Mesendoderm (in vitro differentiated cells): ENCODE results near the gene WDR18.

Experiments
- DNase-seq: peaks from one replicate; pipeline ENCODE4 v3.0.0; 2013
- H2AK5ac ChIP-seq: 2 replicates; pipeline ENCODE4 v1.6.1; 2013; ENCODE audit warnings: low read length, inconsistent platforms
- H2BK120ac ChIP-seq: 2 replicates; pipeline ENCODE4 v1.6.1; 2013; ENCODE audit warnings: low read depth, mild to moderate bottlenecking, low read length, moderate library complexity, mixed read lengths
- H2BK15ac ChIP-seq: replicated peaks from 2 replicates; pipeline ENCODE4 v1.6.1; 2013; ENCODE audit warnings: low read depth, mild to moderate bottlenecking, moderate library complexity
- H2BK5ac ChIP-seq: 2 replicates; pipeline ENCODE4 v1.6.1; 2013; ENCODE audit warnings: low read length, inconsistent platforms
- H3K18ac ChIP-seq: 2 replicates; pipeline ENCODE4 v1.6.1; 2013; ENCODE audit warnings: mild to moderate bottlenecking, low read length, mixed read lengths
- H3K23ac ChIP-seq: one replicate; pipeline ENCODE4 v1.6.1; 2013; ENCODE audit warnings: low read length
- H3K27ac ChIP-seq: 2 replicates; pipeline ENCODE4 v1.5.1; 2013; ENCODE audit warnings: low read depth, mild to moderate bottlenecking, inconsistent platforms, low read length, moderate library complexity
- H3K27me3 ChIP-seq: 2 replicates; pipeline ENCODE4 v1.6.1; 2013; ENCODE audit warnings: low read length, control low read depth, mild to moderate bottlenecking, inconsistent platforms; ENCODE audit not compliant: insufficient read depth, poor library complexity
- H3K36me3 ChIP-seq: 2 replicates; pipeline ENCODE4 v1.6.1; 2013; ENCODE audit warnings: low read length, inconsistent platforms; ENCODE audit not compliant: control insufficient read depth, insufficient read depth
- H3K4ac ChIP-seq: one replicate; pipeline ENCODE4 v1.6.1; 2013; ENCODE audit warnings: low read depth, mild to moderate bottlenecking, low read length, moderate library complexity
- H3K4me1 ChIP-seq: 2 replicates; pipeline ENCODE4 v1.6.1; 2013; ENCODE audit warnings: low read depth, low read length, inconsistent platforms; ENCODE audit not compliant: control insufficient read depth
- H3K4me2 ChIP-seq: 2 replicates; pipeline ENCODE4 v1.6.1; 2013; ENCODE audit warnings: low read length
- H3K4me3 ChIP-seq: 2 replicates; pipeline ENCODE4 v1.5.1; 2013; ENCODE audit warnings: mild to moderate bottlenecking, low read length
- H3K56ac ChIP-seq: one replicate; pipeline ENCODE4 v1.6.1; 2013; ENCODE audit warnings: low read length
- H3K79me1 ChIP-seq: 2 replicates; pipeline ENCODE4 v1.6.1; 2013; ENCODE audit warnings: low read length, inconsistent platforms
- H3K79me2 ChIP-seq: 2 replicates; pipeline ENCODE4 v1.6.1; 2013; ENCODE audit warnings: mild to moderate bottlenecking, low read length; ENCODE audit not compliant: control insufficient read depth, insufficient read depth
- H3K9ac ChIP-seq: 2 replicates; pipeline ENCODE4 v1.6.1; 2013; ENCODE audit warnings: low read length, inconsistent platforms
- H4K5ac ChIP-seq: one replicate; pipeline ENCODE4 v1.6.1; 2013; ENCODE audit warnings: low read length
- H4K8ac ChIP-seq: one replicate; pipeline ENCODE4 v1.6.1; 2013; ENCODE audit warnings: low read depth, mild to moderate bottlenecking, control low read depth, low read length, moderate library complexity
- WGBS: extraction: QIAGEN DNeasy Blood & Tissue Kit; methylation state at CpG from one replicate; pipeline ENCODE4 v1.1.7; 2013; ENCODE audit warnings: low lambda C conversion rate, missing lambda C conversion rate; ENCODE audit not compliant: insufficient coverage; ENCODE audit errors: extremely low coverage; 5-methylcytosine and 5-hydroxymethylcytosine counted together

The WDR18 gene

DNA sequence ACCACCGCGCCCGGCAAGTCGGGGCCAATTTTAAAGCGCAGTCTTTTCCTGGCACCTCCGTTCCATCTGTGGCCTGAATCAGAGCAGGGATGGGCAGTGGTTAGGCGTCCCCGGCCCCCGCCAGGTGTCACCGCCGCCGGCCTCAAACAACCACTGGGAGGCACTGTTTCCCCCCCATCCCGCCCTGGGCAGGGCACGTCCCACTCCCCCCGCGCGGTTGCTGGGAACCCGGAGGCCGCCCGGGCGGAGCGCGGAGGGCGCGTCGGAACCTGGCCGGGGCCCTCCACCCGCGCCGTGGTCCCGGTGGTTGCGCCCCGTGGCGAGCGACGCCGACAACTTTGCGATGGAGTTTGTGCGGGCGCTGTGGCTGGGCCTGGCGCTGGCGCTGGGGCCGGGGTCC is 15.9 kb downstream of the WDR18 start, which contains the start of gene GRIN3B:
Gene GRIN3B, plus strand, starts transcription at position 325 of the 400 bp plus-strand sequence. Its CDS starts 19 bp downstream, at position 344.
- H3K23ac ChIP-seq = no peak within 1 kb of the TSS
- no peaks in the 10 kb centered on the region for H3K4me1 ChIP-seq
- no peak within 1 kb of the TSS for H3K4me3 ChIP-seq
- peak within 1 kb of the TSS; percentile 52 for H3K4me2 ChIP-seq
- no peak within 1 kb of the TSS for H2BK15ac ChIP-seq
- H3K9ac ChIP-seq = peak within 1 kb of the TSS; percentile 44
- H3K18ac ChIP-seq = no peak within 1 kb of the TSS
- no peak within 1 kb of the TSS for H4K5ac ChIP-seq
- no peaks in the 10 kb centered on the region for H3K36me3 ChIP-seq
- H3K56ac ChIP-seq = peak within 1 kb of the TSS; percentile 56
- H3K79me1 ChIP-seq = no peaks in the 10 kb centered on the region
- H2BK120ac ChIP-seq = no peak within 1 kb of the TSS
- no peak within 1 kb of the TSS for H2BK5ac ChIP-seq
- WGBS = no CpG with 5 or more reads among the region's 43 CpGs
- DNase-seq = peak; percentile 69
- no peak within 1 kb of the TSS for H4K8ac ChIP-seq
- H3K27ac ChIP-seq = no peak within 1 kb of the TSS
- H3K79me2 ChIP-seq = no peaks in the 10 kb centered on the region
- H2AK5ac ChIP-seq = no peak within 1 kb of the TSS
- H3K4ac ChIP-seq = no peak within 1 kb of the TSS
- H3K27me3 ChIP-seq = peaks cover 5% of the 10 kb centered on the region

DNA sequence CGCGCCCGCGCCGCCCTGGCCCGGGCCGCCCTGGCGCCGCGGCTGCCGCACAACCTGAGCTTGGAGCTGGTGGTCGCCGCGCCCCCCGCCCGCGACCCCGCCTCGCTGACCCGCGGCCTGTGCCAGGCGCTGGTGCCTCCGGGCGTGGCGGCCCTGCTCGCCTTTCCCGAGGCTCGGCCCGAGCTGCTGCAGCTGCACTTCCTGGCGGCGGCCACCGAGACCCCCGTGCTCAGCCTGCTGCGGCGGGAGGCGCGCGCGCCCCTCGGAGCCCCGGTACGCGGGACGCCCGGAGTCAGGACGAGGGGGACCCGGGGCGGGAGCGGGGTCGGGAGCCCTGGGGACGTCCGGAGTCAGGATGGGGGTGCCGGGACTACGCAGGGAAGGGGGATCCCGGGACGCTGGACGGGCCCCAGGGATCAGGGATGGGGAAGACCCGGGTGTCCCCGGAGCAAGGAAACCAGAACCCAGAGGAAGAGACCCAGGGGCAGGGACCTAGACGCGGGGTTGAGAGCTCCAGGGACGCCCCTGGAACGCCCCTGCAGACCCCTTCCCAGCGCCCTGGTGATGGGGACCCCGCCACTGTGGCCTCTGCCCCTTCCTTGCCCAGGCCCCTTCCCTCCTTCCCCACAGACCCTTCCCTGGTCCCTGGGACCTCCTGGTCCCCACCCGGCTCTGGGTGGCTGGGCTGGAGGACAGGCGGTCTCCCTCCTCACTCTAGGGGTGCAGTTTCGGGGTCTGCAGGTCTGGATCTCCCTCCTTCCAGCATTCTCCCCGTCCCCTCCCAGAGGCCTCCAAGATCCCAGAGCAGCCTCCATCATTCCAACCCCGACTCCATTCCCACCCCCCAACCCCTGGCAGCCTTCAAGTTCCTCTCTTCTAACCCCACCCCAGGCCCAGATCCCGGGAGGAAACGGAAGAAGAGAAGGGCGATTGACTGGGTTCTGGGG is 16.7 kb downstream of the WDR18 start:
- H4K8ac ChIP-seq = no peak overlapping the region
- no peak for DNase-seq
- no CpG with 5 or more reads among the region's 73 CpGs for WGBS
- H3K79me1 ChIP-seq = no peaks in the 10 kb centered on the region
- peak overlapping the region; percentile 49 for H3K56ac ChIP-seq
- no peak overlapping the region for H3K18ac ChIP-seq
- H3K4me2 ChIP-seq = no peak overlapping the region
- no peak overlapping the region for H2BK5ac ChIP-seq
- no peak overlapping the region for H3K4me3 ChIP-seq
- H3K27ac ChIP-seq = no peak overlapping the region
- H2BK120ac ChIP-seq = no peak overlapping the region
- H3K79me2 ChIP-seq = no peaks in the 10 kb centered on the region
- H3K23ac ChIP-seq = no peak overlapping the region
- no peak overlapping the region for H4K5ac ChIP-seq
- H2BK15ac ChIP-seq = no peak overlapping the region
- H3K9ac ChIP-seq = no peak overlapping the region
- H2AK5ac ChIP-seq = no peak overlapping the region
- peaks cover 5% of the 10 kb centered on the region for H3K27me3 ChIP-seq
- no peaks in the 10 kb centered on the region for H3K36me3 ChIP-seq
- no peak overlapping the region for H3K4ac ChIP-seq
- H3K4me1 ChIP-seq = no peaks in the 10 kb centered on the region

- H3K79me1 ChIP-seq = no peaks in the 10 kb centered on the region
Observed at GRCh38 chr19:1001538-1002166, 17.5 kb downstream of the WDR18 start.

GRCh38 chr19:1002600-1002999 is 18.5 kb downstream of the WDR18 start:
- Histone ChIP-seq H3K36me3 (no peaks in the 10 kb centered on the region), H3K4me1 (no peaks in the 10 kb centered on the region), H2BK15ac (no peak overlapping the region), H3K18ac (no peak overlapping the region), H3K23ac (no peak overlapping the region), H4K5ac (no peak overlapping the region), H3K27ac (no peak overlapping the region), H3K56ac (no peak overlapping the region), H2BK5ac (no peak overlapping the region), H2BK120ac (no peak overlapping the region), H3K79me2 (no peaks in the 10 kb centered on the region), H4K8ac (no peak overlapping the region), H3K79me1 (no peaks in the 10 kb centered on the region), H3K4ac (no peak overlapping the region), H3K9ac (no peak overlapping the region), H2AK5ac (no peak overlapping the region), H3K4me3 (no peak overlapping the region), H3K27me3 (peaks cover 5% of the 10 kb centered on the region), H3K4me2 (no peak overlapping the region)
- DNase-seq = no peak
- no CpG with 5 or more reads among the region's 4 CpGs for WGBS

More at GRCh38 chr19:1001538-1002166, 17.5 kb downstream of the WDR18 start:
- H2BK120ac ChIP-seq = no peak overlapping the region
- no peak overlapping the region for H3K56ac ChIP-seq
- H3K79me2 ChIP-seq = no peaks in the 10 kb centered on the region
- H3K36me3 ChIP-seq = no peaks in the 10 kb centered on the region
- H3K18ac ChIP-seq = no peak overlapping the region
- no peak overlapping the region for H3K27ac ChIP-seq
- H4K5ac ChIP-seq = no peak overlapping the region
- H3K4me2 ChIP-seq = no peak overlapping the region
- H3K4ac ChIP-seq = no peak overlapping the region
- H3K23ac ChIP-seq = no peak overlapping the region
- no peak overlapping the region for H4K8ac ChIP-seq
- no peak overlapping the region for H2BK15ac ChIP-seq
- peaks cover 5% of the 10 kb centered on the region for H3K27me3 ChIP-seq
- H3K4me1 ChIP-seq = no peaks in the 10 kb centered on the region
- H2AK5ac ChIP-seq = no peak overlapping the region
- peak; percentile 55 for DNase-seq
- no CpG with 5 or more reads among the region's 20 CpGs for WGBS
- H3K9ac ChIP-seq = no peak overlapping the region
- no peak overlapping the region for H2BK5ac ChIP-seq
- no peak overlapping the region for H3K4me3 ChIP-seq

- DNase-seq = no peak
- Histone ChIP-seq H3K56ac (no peak overlapping the region), H3K79me1 (no peaks in the 10 kb centered on the region), H4K8ac (no peak overlapping the region), H2BK120ac (no peak overlapping the region), H3K27ac (no peak overlapping the region), H3K4me3 (no peak overlapping the region), H3K9ac (no peak overlapping the region), H3K4me2 (no peak overlapping the region), H3K18ac (no peak overlapping the region), H2AK5ac (no peak overlapping the region), H2BK15ac (no peak overlapping the region), H4K5ac (no peak overlapping the region), H3K4ac (no peak overlapping the region), H3K23ac (no peak overlapping the region), H3K79me2 (no peaks in the 10 kb centered on the region), H3K4me1 (no peaks in the 10 kb centered on the region), H3K27me3 (peaks cover 5% of the 10 kb centered on the region), H3K36me3 (no peaks in the 10 kb centered on the region), H2BK5ac (no peak overlapping the region)
- WGBS = no CpG with 5 or more reads among the region's 37 CpGs
Observed at GRCh38 chr19:1003283-1003682, 19.1 kb downstream of the WDR18 start.
